DMS79 treated with DMSO at 0.1 percent for 48 hours (cell line): ENCODE measurements around the gene CD300LB.
"Not testable (repeated sequence)": the region's sequence is repeated elsewhere in the genome, so short reads cannot be mapped to it uniquely, and the experiment has no call there.

ENCODE experiments used
- DNase-seq: peaks from one replicate; lab custom pipeline; 2025; lab: John Stamatoyannopoulos, UW

The CD300LB gene

DNA sequence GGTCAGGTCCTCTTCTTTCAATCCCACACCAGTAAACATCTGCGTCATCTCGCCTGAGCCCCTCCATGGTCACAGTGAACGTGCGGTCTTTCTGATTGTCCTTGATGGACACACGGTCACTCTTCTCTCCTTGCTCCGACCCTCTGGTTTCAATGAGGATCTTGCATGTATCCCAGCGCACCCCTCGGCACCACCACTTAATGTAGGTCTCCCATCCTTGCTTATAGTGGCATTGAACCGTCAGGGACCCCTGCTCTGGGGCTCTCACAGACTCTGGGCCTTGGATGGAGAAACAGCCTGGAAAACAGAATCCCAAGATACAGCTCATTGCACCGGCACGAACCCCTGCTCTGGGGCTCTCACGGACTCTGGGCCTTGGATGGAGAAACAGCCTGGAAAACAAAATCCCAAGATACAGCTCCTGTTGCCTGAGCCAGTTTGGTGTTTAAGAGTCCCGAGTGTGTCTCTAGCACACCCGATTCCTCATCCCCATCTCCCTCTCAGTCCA lies 5.4 kb downstream of the CD300LB start:
- no peak for DNase-seq

DNA sequence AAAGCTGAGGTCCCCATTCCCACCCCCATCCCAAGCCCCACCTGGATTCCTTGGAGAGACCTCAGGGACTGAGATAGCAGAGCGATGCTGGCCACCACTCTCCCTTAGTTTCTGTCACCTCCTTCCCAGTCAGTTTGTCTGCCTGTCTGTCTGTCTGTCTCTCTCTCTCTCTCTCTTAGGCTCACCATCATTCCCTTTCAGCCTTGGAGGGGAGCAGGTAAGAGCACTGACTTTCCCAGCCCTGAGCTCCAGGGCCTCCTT lies 5.9 kb downstream of the CD300LB start:
- DNase-seq: no peak

DNA sequence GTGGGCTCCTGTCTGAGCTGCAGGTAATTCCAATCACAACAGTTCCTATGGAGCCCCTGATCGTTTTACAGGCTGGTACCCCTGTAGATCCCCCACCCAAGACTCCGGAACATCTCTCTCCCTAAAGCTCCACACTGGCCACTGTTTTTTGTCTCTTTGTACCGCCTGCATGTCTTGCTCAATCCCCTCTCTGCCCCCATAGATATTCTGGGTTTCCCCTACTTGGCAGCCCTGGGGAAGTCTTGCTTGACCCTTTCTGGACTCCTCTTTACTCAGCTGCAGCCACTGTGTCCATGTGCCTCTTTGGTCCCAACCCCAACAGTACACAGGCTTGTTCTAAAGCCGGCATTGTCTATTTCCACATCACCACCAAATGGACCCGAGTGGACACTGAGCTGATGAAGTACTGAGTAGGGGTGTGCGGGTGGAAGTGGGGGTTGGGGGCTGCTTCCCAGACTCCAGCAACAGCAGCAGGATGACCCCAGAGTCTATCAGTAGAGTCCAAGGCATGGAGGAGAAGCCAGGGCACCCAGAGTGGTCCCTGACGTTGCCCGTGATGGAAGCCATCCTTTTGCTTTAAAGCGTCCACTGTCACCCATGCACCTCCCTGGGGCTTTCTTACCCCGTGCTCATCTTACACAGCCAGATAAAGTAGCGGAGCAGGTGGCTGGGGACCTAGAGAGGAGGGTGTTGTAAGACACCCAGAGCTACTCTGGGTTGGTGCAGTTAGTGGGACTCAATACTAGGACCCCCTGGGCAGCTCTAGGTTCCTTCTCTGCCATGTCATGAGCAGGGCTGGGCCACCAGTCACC lies 6.4 kb downstream of the CD300LB start:
- no peak for DNase-seq

DNA sequence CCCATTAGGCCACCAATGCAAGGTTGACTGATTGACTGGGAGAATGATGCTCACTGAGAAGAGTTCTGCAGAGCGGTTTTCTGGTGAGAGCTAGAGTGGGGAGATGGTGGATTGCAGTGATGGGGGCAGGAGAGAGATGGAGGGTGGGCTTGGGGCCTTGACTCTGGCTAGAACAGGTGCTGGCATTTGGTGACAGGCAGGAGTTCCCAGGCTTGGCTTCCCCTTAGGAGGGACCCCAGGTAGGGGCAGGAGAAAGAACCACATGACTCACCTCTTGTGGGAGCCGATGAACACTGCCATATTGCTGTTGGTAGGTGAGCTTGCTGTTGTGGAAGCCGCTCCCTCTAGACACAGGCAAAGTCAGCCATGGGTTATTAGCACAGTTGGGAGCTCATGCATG lies 8.0 kb downstream of the CD300LB start:
- DNase-seq: no peak

DNA sequence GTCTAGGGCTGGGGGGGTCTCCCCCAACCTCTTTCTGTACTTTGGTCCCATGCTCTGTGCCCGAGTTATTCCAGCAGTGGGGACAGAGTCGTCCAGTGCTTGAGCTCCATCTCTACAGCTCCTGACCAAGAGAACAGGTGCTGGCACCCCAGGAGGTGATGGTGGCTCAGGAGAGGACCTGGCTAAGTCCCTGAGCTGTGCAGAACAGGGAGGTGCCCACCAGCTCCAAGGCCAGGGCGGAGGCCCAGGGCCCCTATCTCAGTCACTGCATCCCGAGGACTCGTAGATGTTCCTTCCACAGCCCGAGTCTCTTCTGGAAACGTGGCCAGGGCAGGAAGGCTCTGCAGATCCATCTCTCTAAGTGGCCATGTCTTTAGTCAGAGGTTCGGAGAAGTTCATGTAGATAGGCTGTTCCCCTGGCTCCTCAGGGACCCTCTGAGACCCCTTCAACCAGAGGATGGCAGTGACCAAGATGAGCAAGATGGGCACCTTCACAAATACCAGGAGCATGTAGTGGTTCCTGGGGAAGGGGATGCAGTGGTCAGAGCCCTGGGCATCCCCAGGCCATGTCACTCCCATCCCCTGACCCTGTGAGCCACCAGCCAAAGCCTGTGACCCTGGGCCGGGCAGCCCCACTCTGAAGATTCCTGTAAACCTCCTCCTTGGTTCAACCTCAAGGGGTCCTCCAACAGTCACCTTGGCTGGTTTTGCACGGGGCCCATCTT lies 8.7 kb downstream of the CD300LB start:
- no peak for DNase-seq

DNA sequence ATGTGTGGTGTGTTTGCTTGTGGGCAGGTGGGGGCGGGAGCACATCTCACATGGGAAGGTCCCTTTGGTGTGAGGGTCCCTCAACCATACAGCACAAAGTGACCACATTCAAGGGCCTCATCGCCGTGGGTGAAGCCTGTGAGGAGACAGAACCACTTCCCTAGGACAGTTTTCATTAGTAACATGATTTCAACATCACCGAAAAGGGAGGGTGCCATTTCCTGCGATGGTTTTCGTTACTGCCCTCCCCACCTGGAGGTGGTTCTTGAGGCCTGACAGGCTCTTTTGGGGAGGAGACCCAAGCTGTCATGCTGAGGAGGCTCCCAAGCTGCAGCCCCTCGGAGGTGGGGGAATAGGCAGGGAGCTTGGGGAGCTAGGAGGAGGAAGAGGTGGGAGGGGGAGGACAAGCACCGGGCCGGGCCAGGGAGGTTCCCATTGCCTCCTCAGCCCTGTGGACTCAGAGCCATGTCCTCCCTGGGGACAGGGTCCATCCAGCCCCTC lies 9.5 kb downstream of the CD300LB start:
- DNase-seq: no peak

DNA sequence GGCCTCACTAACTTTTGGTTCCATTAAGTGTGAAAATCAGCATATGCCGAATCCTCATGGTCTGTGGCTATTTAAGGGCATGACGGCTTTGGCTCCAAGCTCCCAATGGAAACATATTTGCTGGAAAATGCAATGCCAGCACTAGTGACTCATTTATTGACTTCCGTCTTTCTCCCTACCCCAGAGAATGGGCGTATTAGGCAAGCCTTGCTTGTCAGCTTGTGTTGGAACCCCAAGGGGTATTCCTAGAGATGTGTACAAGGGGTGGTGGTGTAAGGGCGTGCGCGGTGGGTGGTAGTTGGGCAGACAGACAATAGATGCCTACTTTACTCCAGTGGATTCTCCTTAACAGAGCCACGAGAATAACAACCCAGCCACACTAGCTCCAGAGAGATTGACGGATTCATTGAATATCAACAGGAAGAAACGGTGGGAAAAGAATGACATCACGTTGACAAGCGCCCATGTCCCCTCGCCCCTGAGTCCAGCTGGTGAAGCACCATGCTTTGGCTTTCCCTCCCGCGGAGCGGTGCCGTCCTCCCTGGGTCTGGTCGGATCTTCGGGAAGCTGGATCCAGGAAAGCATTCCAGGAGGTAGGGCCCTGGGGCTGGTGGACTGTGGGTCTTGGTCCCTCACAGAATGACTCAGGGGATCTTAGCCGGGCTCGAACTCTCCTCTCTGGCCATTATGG lies 10.3 kb downstream of the CD300LB start:
- no peak for DNase-seq

DNA sequence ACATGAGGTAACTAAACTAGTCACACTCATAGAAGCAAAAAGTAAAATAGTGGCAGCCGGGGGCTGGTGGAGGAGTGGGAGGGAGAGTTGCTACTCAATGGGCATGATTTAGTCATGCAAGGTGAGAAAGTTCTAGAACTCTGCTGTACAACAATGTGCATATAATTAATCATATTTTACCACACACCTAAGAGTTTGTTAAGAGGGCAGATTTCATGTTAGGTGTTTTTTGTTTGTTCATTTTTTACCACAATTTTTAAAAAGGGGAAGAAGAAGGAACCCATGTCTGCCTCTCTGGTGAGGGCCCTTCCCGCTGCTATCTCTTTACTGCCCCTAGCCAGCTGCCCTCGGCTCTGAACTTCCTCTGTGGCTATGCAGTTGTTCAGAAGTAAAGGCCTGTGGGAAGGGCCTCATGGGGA lies 11.2 kb downstream of the CD300LB start:
- no peak for DNase-seq

DNA sequence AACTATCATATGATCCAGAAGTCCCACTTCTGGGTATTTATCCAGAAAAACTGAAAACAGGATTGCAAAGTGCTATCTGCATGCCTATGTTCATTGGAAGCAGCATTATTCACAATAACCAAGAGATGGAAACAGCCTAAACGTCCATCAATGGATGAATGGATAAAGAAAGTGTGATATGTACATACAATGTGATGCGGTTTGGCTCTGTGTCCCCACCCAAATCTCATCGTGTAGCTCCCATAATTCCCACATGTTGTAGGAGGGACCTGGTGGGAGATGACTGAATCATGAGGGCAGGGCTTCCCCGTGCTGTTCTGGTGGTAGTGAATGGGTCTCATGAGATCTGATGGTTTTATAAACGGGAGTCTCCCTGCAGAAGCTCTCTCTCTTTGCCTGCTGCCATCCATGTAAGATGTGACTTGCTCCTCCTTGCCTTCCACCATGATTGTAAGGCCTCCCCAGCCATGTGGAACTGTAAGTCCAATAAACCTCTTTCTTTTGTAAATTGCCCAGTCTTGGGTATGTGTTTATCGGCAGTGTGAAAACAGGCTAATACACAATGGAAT lies 12.8 kb downstream of the CD300LB start:
- not testable (repeated sequence) for DNase-seq

DNA sequence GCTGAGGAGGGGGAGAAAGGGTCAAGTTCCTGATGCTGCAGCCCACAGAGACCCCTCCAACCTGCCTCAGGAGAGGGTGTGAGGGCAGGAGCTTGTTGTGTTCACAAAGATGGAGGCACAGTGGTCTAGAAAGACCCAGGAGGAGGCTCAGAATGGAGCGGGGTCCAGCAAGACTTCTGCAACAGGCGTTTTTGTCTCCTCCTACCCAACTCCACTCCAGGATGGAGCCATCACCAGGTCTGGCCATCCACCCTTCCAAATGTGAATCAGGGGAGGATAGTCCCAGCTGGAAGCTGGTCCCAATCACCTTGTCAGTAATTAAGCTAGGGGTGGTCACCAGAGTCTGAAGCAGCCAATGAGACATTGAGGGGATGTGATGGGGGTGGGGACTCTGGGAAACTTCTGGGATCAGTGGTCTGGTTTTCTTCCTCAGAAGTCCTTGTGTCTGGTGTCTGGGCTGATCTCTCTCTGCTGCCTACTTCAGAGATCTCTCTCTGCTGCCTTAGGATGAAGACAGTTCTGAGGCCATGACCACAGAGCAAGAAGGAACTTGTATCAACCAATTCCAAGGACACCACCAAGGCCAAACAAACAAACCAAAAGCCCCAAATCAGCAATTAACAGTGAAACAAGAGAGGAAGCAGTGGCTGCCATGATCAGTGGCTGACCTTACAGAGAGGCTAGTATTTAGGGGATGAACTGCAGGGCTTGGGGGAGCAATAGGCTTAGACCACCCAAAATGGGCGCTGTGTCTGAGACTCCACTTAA lies 14.5 kb downstream of the CD300LB start:
- no peak for DNase-seq

DNA sequence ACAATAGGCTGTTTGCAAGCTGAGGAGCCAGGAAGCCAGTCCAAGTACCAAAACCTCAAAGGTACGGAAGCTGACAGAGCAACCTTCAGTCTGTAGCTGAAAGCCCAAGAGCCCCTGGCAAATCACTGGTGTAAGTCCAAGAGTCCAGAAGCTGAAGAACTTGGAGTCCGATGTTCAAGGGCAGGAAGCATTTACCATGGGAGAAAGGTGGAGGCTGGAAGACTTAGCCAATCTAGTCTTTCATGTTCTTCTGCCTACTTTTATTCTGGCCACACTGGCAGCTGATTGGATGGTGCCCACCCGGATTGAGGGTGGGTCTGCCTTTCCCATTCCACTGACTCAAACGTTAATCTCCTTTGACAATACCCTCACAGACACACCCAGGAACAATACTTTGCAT lies 15.3 kb downstream of the CD300LB start:
- DNase-seq: no peak

DNA sequence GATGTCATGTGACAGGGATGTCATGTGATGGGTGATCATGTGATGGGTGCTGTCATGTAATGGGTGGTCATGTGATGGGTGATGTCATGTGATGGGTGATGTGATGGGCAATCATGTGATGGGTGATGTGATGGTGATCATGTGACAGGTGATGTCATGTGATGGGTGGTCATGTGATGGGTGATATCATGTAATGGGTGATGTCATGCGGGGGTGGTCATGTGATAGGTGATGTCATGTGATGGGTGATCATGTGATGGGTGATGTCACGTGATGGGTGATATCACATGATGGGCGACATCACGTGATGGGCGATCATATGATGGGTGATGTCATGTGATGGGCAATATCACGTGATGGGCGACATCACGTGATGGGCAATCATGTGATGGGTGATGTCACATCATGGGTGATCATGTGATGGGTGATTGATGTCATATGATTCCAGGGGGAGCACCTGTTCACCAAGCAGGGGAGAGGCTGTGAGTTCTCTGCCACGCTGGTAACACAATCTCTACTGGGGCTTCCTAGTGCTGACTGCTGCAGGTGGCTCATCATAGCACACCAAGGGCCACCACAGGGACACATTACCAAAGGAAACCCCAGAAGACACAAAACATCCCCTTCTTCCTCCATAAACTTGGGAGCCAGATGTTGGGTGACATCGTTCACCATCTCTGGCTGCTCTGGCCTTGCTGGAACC lies 16.5 kb downstream of the CD300LB start:
- no peak for DNase-seq

DNA sequence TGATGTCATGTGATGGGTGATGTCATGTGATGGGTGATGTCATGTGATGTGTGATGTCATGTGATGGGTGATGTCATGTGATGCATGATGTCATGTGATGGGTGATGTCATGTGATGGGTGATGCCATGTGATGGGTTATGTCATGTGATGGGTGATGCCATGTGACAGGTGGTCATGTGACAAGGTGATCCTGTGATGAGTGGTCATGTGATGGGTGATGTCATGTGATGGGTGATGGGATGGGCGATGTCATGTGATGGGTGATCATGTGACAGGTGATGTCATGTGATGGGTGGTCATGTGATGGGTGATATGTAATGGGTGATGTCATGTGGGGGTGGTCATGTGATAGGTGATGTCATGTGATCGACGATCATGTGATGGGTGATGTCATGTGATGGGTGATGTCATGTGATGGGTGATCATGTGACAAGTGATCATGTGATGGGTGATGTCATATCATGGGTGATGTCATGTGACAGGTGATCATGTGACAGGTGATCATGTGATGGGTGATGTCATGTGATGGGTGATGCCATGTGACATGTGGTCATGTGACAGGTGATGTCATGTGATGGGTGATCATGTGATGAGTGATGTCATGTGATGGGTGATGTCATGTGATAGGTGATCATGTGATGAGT lies 17.2 kb downstream of the CD300LB start:
- no peak for DNase-seq

DNA sequence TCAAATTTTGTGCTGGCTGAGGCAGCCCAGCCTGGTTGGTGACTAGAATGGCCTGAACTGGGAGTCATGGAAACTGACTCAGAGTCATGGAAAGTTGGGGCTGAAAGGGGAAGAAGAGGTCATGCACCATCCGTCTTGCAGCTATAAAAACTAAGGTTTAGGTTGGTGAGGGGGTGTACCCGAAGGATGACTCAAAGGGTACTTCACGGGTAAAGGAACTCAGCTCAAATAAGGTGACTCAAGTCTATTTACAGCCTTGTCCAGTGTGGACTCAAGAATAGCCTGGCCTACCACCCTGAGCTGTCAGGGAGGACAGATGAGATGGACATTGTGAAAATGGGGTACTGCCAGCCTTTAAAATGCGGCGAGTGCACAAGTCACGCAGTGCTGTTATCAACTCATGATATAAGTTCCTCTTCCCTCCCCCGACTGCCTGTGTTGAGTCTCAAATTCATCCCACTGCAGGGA lies 18.6 kb downstream of the CD300LB start:
- no peak for DNase-seq

DNA sequence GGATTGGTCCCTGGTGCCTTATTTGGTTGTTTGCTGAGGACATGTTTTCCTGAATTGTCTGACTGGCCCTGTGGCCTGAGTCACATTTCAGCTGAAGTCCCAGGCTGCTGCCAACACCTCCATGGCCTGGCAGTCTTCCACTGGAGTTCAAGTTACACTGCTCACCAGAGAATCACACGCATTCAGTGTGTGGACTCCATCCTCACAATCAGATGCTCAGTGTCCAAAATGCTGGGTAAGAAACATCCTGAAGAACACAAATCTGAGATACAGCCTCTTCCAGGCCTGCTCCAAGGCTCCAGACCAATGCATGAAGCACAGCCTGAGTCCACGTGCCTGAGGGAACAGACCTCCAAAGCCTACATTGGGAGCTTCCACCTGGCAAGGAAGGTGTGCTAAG lies 19.2 kb downstream of the CD300LB start:
- no peak for DNase-seq

DNA sequence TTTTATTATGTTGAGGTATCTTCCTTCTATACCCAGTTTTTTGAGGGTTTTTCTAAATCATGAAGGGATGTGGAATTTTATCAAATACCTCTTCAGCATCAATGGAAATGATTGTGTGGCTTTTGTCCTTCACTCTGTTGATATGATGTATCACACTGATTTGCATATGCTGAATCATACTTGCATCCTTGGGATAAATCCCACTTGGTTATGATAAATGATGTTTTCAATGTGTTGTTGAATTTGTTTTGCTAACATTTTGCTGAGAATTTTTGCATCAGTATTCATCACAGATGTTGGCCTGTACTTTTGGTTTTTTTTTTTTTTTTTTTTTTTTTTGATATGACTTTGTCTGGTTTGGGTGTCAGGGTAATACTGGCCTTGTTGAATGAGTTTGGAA lies 23.1 kb downstream of the CD300LB start:
- no peak for DNase-seq

DNA sequence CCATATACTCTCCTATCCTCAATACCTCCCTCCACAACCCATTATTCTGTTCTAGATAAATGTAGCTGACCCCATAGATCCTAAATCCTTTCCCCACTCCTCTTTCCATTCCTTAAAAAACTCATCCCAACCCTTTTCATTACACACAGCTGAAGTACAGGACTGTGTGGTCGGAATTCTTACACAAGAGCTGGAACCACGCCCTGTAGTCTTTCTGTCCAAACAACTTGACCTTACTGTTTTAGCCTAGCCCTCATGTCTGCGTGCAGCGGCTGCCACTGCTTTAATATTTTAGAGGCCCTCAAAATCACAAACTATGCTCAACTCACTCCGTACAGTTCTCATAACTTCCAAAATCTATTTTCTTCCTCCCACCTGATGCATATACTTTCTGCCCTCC lies 27.3 kb downstream of the CD300LB start:
- DNase-seq: not testable (repeated sequence)

DNA sequence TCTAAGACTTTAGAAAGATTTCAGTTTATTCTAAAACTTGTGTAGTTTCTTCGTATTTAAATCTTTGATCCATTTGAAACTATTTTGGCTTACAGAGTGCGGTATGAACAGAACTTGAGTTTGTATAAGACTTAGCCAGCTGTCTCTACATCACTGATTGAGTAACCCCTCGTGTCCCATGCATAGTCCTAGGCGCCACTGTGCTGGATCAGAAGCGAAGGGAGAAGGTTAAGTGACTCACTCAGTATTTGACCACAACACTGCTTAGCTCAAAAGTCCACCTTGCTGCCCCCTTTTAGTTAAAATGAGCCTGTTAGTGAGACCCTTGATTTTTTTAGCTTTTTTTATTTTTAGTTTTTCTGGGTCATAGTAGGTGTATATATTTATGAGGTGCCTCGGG lies 28.4 kb downstream of the CD300LB start:
- no peak for DNase-seq

DNA sequence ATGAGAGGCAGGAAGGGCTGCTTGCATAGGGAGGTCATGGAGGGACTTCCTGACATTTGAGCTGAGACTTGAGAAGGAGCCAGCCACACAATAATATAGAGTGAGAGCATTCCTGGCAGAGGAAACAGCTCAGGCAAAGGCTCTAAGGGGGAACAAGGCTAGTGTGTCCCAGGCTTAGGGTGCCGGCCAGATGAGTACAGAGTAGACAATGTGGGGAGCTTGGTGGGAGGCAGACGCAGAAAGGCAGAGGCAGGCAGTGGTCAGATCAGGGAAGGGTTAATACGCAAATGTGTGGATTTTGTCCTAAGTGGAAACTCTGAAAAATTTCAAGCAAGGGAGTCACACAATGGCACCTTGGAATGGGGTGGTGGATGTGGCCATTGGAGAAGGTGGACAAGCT lies 31.3 kb downstream of the CD300LB start:
- no peak for DNase-seq

DNA sequence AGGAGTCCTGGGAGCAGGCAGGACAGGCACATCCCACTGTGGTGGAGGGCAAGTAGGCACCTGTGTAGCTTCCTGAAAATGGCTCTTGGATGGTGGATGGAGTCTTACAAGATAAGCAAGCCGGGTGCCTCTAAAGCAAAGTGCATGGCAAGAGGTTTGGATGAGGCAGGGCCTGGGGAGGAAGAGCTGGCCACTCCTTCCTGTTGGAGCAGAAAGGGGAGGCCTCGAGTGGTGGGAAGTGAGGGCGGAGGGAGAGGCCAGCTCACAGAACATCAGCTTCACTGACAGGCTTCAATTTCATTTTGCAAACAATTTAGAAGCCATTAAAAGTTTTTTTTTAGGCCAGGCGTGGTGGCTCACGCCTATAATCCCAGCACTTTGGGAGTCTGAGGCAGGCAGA lies 33.8 kb downstream of the CD300LB start:
- no peak for DNase-seq
